GM18499 (cell line): ENCODE data around the gene ABLIM1.

Experiments used
- ATAC-seq: cut with Tn5 transposase; IDR thresholded peaks from one replicate; pipeline ENCODE4 v1.9.1; 2021; ENCODE audit warnings: moderate number of reproducible peaks; ENCODE audit not compliant: insufficient read depth, unreplicated experiment

Gene ABLIM1

GRCh38 chr10:114596793-114597192 lies 61.3 kb downstream of the ABLIM1 start:
- no peak for ATAC-seq

GRCh38 chr10:114593816-114594468 lies 64.1 kb downstream of the ABLIM1 start:
- ATAC-seq: no peak

GRCh38 chr10:114593240-114593792 lies 64.8 kb downstream of the ABLIM1 start:
- ATAC-seq: no peak

DNA sequence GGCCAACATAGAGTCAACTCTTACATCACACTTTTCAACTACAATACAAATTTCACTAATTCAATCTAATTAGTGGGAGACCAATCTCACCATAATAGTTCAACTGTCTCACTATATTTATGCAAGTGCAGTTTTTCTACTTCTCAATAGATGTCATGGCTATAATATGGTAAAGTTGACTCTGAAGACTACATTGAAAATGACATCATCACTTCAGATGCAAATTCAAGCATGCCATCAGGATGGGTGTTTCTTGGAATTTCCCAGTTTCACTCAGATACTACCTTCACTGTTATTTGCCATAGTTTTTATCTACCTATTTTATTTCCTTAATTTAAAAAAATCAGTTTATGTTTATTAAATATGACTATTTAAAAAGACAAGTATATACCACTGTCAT lies 67.1 kb downstream of the ABLIM1 start:
- ATAC-seq: no peak

DNA sequence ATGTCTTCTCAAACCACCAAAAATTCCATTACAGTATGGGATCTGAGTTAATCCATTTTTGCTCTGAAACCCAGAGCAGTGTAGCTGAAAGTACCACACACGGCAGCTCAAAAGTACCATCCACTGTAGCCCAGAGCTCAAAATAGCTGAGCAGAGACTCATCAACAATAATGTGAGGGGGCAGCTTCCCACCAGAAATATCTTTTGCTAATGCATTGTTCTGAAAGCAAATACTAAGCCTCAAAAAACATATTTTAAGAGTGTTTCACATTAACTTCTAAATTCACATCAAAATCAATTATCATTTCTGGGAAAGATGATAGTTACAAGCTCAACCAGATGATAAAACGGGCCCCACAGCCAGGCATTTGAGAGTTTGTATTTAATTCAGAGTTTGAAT lies 73.7 kb downstream of the ABLIM1 start:
- no peak for ATAC-seq

GRCh38 chr10:114581071-114581470 lies 77.0 kb downstream of the ABLIM1 start:
- no peak for ATAC-seq

DNA sequence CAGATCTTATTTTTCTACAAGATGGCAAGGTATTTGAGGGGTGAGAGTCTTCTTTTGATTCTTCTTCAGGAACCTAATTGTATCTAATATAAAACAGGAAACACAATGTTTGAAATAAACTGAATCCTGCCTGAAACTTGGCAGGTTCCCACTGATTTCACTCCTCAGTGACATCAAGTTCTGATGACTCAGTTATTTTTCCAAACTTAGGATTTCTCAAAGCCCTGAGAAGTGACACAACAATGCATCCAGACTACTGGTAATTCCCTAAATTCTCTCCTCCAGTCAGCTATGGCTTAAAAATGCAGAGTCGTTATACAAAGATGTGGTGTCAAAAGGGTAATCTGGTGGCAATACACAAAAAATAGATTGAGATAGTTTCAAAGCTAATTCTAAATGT lies 80.9 kb downstream of the ABLIM1 start:
- ATAC-seq: no peak

GRCh38 chr10:114576716-114577115 lies 81.4 kb downstream of the ABLIM1 start:
- ATAC-seq: no peak

GRCh38 chr10:114576132-114576487 lies 82.0 kb downstream of the ABLIM1 start:
- no peak for ATAC-seq

DNA sequence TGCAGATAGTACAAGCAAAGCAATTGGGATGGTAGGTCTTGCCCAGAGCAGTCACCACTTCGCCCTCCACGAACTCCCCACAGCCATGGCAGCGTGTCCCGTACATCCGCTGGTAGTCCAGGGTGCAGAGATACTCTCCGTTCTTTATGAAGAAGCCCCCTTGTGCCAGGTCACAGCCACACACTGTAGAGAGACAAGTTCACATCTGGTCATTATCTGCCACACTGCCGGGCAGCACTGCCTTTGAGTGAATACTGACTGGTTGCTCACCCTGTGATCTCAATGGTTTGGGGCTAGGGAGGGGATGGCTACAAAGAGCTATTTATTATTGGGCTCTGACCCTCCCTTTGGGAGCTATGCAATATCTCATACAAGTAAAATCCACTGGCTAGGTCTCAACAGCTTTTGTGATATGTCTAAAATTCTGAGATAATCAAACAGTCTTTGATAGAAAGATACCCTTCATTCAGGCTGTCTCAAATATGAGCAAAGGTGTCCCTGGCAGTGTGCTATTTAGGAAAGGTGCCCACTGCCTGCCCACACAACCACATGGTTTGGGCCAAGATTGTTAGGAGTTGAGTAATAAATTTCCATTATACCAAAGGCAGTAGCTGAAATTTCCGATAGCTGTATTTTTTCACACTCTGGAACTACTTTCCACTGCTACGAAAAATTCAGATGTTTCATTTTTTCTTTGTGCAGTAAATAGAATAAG lies 82.5 kb downstream of the ABLIM1 start:
- ATAC-seq: no peak

DNA sequence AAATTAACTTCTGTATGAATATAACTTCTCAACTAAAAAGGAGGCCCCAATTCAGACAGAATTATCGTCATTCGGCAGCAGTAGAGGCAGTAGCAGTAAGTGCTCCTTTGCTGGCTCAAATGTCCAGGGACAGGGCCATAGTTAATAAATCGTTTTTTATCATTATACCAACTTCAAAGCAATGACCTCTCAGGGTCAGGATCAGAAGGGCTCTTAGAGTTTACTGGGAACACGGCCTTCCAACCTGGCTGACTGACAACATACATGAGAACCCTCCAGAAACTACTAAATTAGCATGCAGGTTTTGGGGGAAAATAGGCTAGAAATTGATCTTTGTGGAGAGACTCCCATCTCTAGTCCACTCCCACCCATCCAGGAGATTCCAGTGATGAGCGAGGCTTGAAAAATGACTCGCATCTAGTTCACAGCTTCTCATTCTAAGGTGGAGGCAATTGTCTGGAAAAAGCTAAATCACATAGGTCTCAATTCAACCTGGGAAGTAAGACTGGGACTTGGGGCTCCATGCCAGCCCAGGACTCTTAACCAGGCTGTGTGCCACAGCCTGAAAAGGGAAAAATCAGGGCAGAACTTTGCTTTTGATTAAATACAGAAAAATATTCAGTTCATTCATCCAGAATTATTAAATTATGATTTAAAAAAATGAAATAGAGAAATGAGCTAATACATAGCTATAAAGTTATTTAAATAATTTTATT lies 84.6 kb downstream of the ABLIM1 start:
- no peak for ATAC-seq

DNA sequence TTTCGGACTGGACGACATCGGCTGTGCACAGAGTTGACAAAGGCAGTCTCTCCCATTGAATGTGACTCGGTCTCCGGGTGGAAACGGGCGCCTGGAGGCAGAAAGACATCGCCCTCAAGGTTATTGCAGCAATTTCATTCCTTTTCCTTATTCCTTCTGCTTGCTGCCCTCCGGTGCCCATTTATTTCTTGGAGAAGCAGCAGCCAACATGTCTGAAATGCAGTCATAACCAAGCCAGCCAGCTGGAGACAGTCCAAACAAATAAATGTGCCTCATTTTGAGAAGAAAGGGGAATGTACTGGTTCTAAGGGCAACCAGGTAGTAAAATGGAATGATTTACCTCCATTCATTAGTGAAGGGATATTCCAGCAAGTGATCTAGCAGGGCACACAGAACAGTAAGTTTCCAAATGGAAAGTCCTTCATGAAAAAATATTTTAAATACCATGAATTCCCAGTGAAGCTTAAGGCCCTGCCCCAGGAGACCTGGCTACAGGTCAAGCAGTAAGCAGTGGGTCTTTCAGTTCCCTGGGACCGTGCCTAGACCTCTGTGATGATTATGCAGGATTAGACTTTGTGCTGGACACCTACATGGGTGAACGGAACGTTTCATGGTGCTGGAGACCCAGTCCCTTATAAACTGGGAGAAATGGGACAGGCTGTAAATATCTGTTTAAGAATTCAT lies 86.6 kb downstream of the ABLIM1 start:
- ATAC-seq: no peak

- ATAC-seq: no peak
These were observed 92.0 kb downstream of the ABLIM1 start for GRCh38 chr10:114566064-114566463.

- ATAC-seq: no peak
These were observed 93.0 kb downstream of the ABLIM1 start for GRCh38 chr10:114565066-114565465.

DNA sequence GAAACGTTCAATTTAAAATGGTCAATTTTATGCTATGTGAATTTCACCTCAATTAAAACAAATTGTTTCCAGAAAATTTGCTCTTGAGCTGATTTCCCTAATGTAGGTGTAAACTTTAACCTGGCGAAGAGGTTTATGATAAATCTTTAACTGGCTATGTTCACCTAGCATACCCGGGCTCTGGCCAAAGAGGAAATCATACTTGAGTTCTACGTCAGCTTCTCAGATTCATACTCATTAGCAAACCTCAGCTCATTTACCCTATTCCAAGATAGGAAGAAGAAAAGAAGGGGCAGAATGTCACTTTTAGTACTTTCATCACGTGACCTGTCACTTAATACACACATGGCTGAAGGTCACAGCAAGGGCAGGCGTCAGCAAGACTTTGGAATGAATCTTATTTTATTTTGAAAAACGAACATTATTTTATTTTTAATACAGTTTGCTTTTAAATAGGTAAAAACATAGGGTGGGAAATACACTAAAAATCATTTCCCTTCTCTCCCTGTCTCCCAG lies 97.0 kb downstream of the ABLIM1 start:
- ATAC-seq: no peak

- ATAC-seq: no peak
These were observed 97.9 kb downstream of the ABLIM1 start for GRCh38 chr10:114560144-114560543.

DNA sequence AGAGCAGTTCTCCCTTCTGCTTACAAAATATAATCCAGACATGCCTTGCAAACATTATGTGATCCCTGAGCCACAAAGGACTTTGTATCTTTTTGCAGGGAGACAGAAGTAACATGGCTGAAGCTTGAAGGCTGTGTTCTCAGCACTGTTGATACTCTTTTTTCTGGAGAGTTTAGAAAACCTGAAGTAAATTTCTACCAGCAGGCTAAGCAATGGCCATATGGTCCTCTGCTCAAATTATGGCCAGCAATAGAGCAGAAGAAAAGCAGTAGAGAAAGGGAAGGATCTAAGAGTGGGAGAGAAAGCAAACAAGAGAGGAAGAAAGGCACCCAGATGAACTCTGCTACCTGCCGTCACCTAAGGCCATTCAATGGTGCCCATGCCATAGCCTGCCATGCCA lies 98.4 kb downstream of the ABLIM1 start:
- ATAC-seq: no peak

GRCh38 chr10:114557854-114558253 lies 100.2 kb downstream of the ABLIM1 start:
- no peak for ATAC-seq

DNA sequence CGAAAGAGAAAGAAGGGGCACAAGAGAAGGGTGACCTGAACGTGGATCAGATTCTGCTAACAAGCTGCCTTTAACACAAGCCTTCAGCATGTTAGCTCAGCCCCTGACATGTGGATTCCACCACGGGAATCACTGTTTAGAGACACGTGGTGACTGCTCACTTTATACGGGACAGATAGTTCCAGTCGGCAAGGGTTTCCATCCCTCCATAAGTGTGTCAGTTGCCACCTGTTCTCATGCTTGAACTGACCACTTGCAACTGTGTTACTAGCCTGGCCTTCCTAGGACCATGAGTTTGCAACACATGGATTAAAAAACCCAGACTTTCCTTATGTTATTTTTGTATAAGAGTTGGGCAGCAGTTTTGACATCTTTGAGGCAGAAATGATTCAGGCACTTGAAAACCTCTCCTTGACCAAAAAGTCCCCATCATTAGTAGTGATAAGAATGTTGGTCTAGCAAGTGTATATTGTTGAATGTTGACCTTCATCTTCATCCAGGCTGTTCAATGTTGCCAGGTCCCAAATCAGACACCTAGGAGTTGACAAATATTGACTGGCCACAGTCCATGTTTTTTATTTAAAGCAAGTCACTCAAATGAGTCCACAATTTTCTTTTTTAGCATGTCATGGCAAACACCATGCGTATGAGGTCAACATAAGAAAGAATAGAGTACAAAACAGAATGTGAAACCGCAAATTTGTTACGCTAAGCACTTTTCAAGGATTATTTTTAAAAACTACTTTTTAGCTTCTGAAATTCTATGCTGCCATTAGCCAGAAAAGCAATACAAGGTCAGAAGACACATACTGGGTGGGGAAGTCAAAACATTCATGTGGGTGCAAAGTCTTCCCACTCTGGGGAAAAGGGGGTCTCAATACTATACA lies 101.6 kb downstream of the ABLIM1 start:
- no peak for ATAC-seq

DNA sequence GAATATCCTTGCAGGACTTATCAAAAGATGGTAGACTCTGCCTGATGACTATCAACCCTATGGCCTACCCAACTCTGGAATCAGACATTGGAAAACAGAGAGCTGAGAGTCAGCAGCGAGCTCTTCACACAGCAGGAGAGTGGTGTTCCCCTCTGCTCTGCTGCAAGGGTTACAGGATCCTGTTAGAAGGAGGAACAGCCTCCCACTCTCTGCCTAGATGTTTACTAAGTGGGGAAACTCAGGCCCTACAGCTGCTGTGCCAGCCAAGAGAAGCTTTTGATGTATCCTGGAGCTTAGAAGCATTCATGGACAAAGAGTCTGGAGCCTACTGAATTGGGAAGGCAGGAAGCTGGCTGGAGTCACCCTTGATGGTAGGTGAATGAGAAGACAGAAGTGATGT lies 104.6 kb downstream of the ABLIM1 start:
- ATAC-seq: no peak
